Measurements from ENCODE around the gene SSTR5. TPM values are rescaled to one million over a fixed set of nuclear protein-coding genes. Genes with fewer than 3 reads are reported as not detected.

SSTR5 gene
- total and polyA plus RNA-seq, 10 of the 15 experiments (the other 5 are each of a cell fraction or from before 2014, with no cell fraction given): not detected

DNA sequence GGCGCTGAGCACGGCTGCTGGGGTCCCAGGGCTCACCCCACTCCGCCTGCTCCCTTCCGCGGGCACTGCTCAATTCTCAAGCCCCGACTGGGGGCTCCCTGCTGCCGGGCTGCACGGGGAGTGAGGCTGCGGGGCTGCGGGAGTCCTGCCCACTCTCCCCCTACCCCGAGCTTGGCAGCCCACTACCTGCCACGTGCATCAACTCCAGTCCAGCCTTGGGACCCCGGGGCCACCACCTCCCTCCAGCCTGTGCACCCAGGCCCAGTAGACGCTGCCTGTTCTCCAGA lies 43.3 kb upstream of the SSTR5 start (continued):
- no peak for TF ChIP-seq SPI1 (IDR thresholded peaks at IDR 0.05; ENCODE audit: borderline replicate concordance, insufficient read depth, low read depth, low read length)
- TF ChIP-seq, protein P1, sequence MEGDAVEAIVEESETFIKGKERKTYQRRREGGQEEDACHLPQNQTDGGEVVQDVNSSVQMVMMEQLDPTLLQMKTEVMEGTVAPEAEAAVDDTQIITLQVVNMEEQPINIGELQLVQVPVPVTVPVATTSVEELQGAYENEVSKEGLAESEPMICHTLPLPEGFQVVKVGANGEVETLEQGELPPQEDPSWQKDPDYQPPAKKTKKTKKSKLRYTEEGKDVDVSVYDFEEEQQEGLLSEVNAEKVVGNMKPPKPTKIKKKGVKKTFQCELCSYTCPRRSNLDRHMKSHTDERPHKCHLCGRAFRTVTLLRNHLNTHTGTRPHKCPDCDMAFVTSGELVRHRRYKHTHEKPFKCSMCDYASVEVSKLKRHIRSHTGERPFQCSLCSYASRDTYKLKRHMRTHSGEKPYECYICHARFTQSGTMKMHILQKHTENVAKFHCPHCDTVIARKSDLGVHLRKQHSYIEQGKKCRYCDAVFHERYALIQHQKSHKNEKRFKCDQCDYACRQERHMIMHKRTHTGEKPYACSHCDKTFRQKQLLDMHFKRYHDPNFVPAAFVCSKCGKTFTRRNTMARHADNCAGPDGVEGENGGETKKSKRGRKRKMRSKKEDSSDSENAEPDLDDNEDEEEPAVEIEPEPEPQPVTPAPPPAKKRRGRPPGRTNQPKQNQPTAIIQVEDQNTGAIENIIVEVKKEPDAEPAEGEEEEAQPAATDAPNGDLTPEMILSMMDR (IDR thresholded peaks at IDR 0.05 in 2 of 3, conservative IDR thresholded peaks at IDR 0.05 in 1 of 3; ENCODE audit: control insufficient read depth in 2 of 3, extremely low read depth in 1 of 3, insufficient read depth in 1 of 3, low read depth in 3 of 3, low read length in 3 of 3): no peak
- no peak for TF ChIP-seq RUNX3 (IDR thresholded peaks at IDR 0.05; ENCODE audit: low read length)
- TF ChIP-seq ELK1 (IDR thresholded peaks at IDR 0.05; ENCODE audit: low read depth, low read length): no peak

DNA sequence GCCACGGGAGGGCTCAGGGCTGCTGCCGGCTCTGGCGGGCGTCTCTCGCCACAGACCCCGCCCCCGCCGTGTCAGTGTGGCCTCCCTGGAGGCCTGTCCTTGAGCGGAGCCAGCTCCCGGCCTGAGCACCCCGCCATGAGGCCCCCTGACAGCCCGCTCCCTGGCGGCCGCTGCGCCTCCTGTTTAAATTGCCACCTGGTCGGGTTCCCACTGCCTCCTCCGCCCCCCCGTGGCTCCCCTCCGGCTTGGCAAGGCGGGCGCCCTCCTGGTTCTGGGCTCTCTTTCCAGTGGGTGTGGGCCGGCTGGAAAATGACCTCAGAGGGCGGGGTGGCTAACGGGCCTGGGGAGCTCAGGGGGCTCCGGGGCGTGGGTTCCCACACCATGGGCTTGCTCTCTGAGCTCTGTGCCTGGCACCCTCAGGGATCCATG lies 42.1 kb upstream of the SSTR5 start:
- Histone ChIP-seq H3K4me1 (ENCODE audit: control insufficient read depth, insufficient read depth, low read length) (no peaks in the 10 kb centered on the region), H3K27me3 (replicated peaks in 1 of 2; ENCODE audit: control insufficient read depth in 2 of 2, insufficient read depth in 2 of 2, low read length in 1 of 2) (no peaks in the 10 kb centered on the region), H3K36me3 (ENCODE audit: control insufficient read depth in 2 of 2, insufficient read depth in 2 of 2, low read length in 1 of 2) (no peaks in the 10 kb centered on the region), H3K4me2 (ENCODE audit: control insufficient read depth, insufficient read depth) (no peak overlapping the region), H3K27ac (ENCODE audit: control insufficient read depth, insufficient read depth) (no peak overlapping the region), H3K9me3 (replicated peaks; ENCODE audit: control insufficient read depth, insufficient read depth, low read length) (no peaks in the 10 kb centered on the region; the same call in 2 of the 3 replicates), H2AFZ (ENCODE audit: control insufficient read depth, low read depth, low read length) (no peak overlapping the region), H3K79me2 (ENCODE audit: control insufficient read depth, insufficient read depth, low read length) (no peaks in the 10 kb centered on the region), H4K20me1 (ENCODE audit: control insufficient read depth, insufficient read depth) (no peaks in the 10 kb centered on the region), H3K9ac (ENCODE audit: control insufficient read depth, insufficient read depth, low read length) (no peak overlapping the region), H3K4me3 (no peak overlapping the region)
- CTCF ChIA-PET: no interaction called here
- in situ Hi-C loops (cut with MboI) (no loop called here), intact Hi-C loops (cut with micrococcal nuclease; ENCODE audit: unreplicated experiment) (no loop called here)
- DNase-seq (ENCODE audit: low read depth, low spot score) (no peak), FAIRE-seq (no peak), ATAC-seq (no peak)
- 50% methylated on average over 20 of the region's 26 CpGs for WGBS (ENCODE audit: insufficient coverage, insufficient replicate concordance, low lambda C conversion rate, missing lambda C conversion rate)
- POLR2A ChIA-PET: no interaction called here
- RAD21 ChIA-PET (ENCODE audit: unreplicated experiment): no interaction called here
- SMC1A ChIA-PET (ENCODE audit: uncharacterized antibody, unreplicated experiment): no interaction called here
- no TSS peak for BruUV-seq (replicated peaks)
- TF ChIP-seq, protein P1 (IDR thresholded peaks at IDR 0.05 in 2 of 3, conservative IDR thresholded peaks at IDR 0.05 in 1 of 3; ENCODE audit: control insufficient read depth in 2 of 3, extremely low read depth in 1 of 3, insufficient read depth in 1 of 3, low read depth in 3 of 3, low read length in 3 of 3): no peak
- no peak for TF ChIP-seq GABPA (IDR thresholded peaks at IDR 0.05; ENCODE audit: low read depth)
- no peak for TF ChIP-seq MTA3 (IDR thresholded peaks at IDR 0.05; ENCODE audit: borderline replicate concordance, low read length)
- TF ChIP-seq SUPT20H (IDR thresholded peaks at IDR 0.05; ENCODE audit: borderline replicate concordance, control insufficient read depth, low read depth, low read length): no peak
- no peak for TF ChIP-seq IKZF2 (IDR thresholded peaks at IDR 0.05)
- no peak for TF ChIP-seq REST (IDR thresholded peaks at IDR 0.05; ENCODE audit: low read depth, low read length)
- TF ChIP-seq ZBED1 (IDR thresholded peaks at IDR 0.05; ENCODE audit: borderline replicate concordance): no peak
- TF ChIP-seq RAD51 (IDR thresholded peaks at IDR 0.05): no peak
- no peak for TF ChIP-seq BACH1 (IDR thresholded peaks at IDR 0.05; ENCODE audit: borderline replicate concordance)
- TF ChIP-seq SRF (IDR thresholded peaks at IDR 0.05; ENCODE audit: low read depth in 2 of 2, low read length in 2 of 2): no peak
- TF ChIP-seq YY1 (IDR thresholded peaks at IDR 0.05; ENCODE audit: low read depth, low read length): no peak
- no peak for TF ChIP-seq STAT3 (IDR thresholded peaks at IDR 0.05; ENCODE audit: low read depth, low read length)

All from GM12878 (cell line).